H1 (cell line): Measurements from ENCODE around the gene COL12A1. TPM values are rescaled to one million over a fixed set of nuclear protein-coding genes. Genes with fewer than 3 reads are reported as not detected.

Source experiments
- CBX5 ChIP-seq: fragments of 300-800, 300-1000 bp; sonication (generic); IDR thresholded peaks from 2 replicates; pipeline ENCODE4 v1.7.1; 2016; ENCODE audit warnings: antibody characterized with exemption, low read length, low read depth
- JUND ChIP-seq: IDR thresholded peaks from 2 replicates; pipeline ENCODE4 v1.6.1; 2011; ENCODE audit warnings: mild to moderate bottlenecking, improper control_type of control experiment, low read length
- PHF8 ChIP-seq: fragments of 200-600 bp; sonication (generic); conservative IDR thresholded peaks from 2 replicates; pipeline ENCODE4 v1.7.1; 2012; ENCODE audit warnings: low read depth, mild to moderate bottlenecking, inconsistent platforms, low read length, moderate library complexity
- polyA plus RNA-seq, 7 experiments: library from polyadenylated mRNA; depleted of rRNA in 3 of 7; stranded (reverse) in 5 of 7; unstranded in 2 of 7; fragments of >200 nt in 5 of 7; fragments of 200-250 nt in 2 of 7; gene quantifications; 1 replicate in 5 of 7; 2 replicates in 1 of 7; 4 replicates in 1 of 7; pipeline versions ENCODE4 v1.2.1 to v1.2.3, GENCODE V29; 2011 to 2013; ENCODE audit warnings: missing spikeins in 2 of 7, mixed read lengths in 2 of 7
- total RNA-seq: library from RNA; stranded (reverse); fragmentation: NEBNext Ultra II Directional; extraction: Animal tissue kit (Norgen Biotek cat#: 25700); gene quantifications from 2 replicates; pipeline ENCODE4 v1.2.1, GENCODE V29; 2021

Gene COL12A1
- total and polyA plus RNA-seq, 2 of the 8 experiments (the other 6 are each of a cell fraction or from before 2014, with no cell fraction given), result 1.4 to 4.7 TPM

DNA sequence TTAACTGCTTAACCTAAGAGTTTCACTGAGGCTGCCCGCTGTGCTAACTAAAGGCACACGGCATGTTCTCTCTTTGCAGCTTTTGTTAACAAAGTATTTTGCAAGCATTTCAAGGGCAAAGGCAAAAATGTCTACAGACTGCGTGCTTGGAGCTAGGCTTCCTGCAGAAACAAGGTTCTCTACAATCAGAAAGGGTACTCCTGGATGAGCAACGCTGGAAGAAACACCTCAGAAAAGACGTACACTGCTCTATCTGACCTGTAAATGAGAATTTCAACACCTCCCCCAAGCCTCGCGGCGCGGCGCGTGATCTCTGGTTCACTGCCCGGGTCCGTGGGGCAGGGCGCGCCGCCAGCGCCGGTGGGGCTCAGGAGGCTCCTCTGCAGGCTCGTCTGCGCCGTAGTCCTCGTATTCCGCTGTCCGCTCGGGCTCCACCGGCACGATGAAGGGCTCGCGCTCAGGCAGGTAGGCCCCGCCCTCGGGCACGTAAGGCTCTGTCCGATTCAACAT is 120.9 kb downstream of the COL12A1 start (continued):
- no peak for TF ChIP-seq PHF8
- no peak for TF ChIP-seq JUND
- TF ChIP-seq CBX5, result no peak
